Heart right ventricle (tissue), 16 donors: ENCODE data around the gene PDE9A. TPM values are rescaled to one million over a fixed set of nuclear protein-coding genes. Genes with fewer than 3 reads are reported as not detected.

Experiments used
- ATAC-seq, 8 donors: fragments of 200-7000 bp; cut with Tn5 transposase; one replicate each; pipeline ENCODE4 v1.9.1; 2020; ENCODE audit warnings: mild to moderate bottlenecking in 8 of 8, moderate library complexity in 8 of 8, moderate number of reproducible peaks in 1 of 8
- DNase-seq, 2 donors: peaks; one replicate each; pipeline ENCODE4 v3.0.0-alpha.2; 2020
- H3K27ac ChIP-seq, 10 donors: fragments of 200-600 bp; sonication (generic) in 2 of 10; one replicate each; pipeline versions ENCODE4 v1.5.0 to v1.8.0; 2020 to 2022; ENCODE audit warnings: mild to moderate bottlenecking in 3 of 10
- H3K27me3 ChIP-seq, 7 donors: fragments of 200-600 bp; one replicate each; pipeline ENCODE4 v1.8.0; 2021 to 2022; ENCODE audit warnings: mild to moderate bottlenecking in 2 of 7
- H3K36me3 ChIP-seq, 9 donors: fragments of 200-600 bp; sonication (generic) in 1 of 9; one replicate each; pipeline versions ENCODE4 v1.5.0 to v1.8.0; 2020 to 2022; ENCODE audit warnings: mild to moderate bottlenecking in 2 of 9
- H3K4me1 ChIP-seq, 9 donors: fragments of 200-600 bp; sonication (generic) in 1 of 9; one replicate each; pipeline versions ENCODE4 v1.5.0 to v1.8.0; 2020 to 2022; ENCODE audit warnings: mild to moderate bottlenecking in 4 of 9
- H3K4me3 ChIP-seq, 10 donors: fragments of 200-600 bp; sonication (generic) in 2 of 10; one replicate each; pipeline versions ENCODE4 v1.5.0 to v1.8.0; 2020 to 2022; ENCODE audit warnings: mild to moderate bottlenecking in 7 of 10, moderate library complexity in 2 of 10
- H3K9me3 ChIP-seq, 11 donors: fragments of 200-600 bp in 10 of 11; sonication (generic) in 2 of 11; one replicate each; pipeline versions ENCODE4 v1.5.0 to v1.8.0; 2013 to 2022; ENCODE audit warnings: mild to moderate bottlenecking in 2 of 11, control low read depth in 1 of 11, moderate library complexity in 1 of 11
- CTCF ChIP-seq, 9 donors: fragments of 200-600 bp; sonication (generic) in 2 of 9; IDR thresholded peaks; one replicate each; pipeline versions ENCODE4 v1.5.0 to v1.8.0; 2021 to 2022; ENCODE audit warnings: antibody characterized with exemption in 9 of 9, mild to moderate bottlenecking in 5 of 9, moderate library complexity in 1 of 9
- WGBS, 2 donors: extraction: QIAGEN DNeasy Blood & Tissue Kit; methylation state at CpG; one replicate each; pipeline ENCODE4 v1.1.7; 2013; ENCODE audit warnings: inconsistent platforms in 1 of 2; 5-methylcytosine and 5-hydroxymethylcytosine counted together
- intact Hi-C, 10 donors: fragments of 100-400 bp; cut with DNase I; formaldehyde crosslinking; loops; one replicate each; pipeline versions ENCODE4 v1.11.1 to v1.14.2; 2022
- polyA plus RNA-seq, 2 donors: library from polyadenylated mRNA; stranded (reverse); fragments of 200-250 nt; gene quantifications; one replicate each; pipeline ENCODE4 v1.2.3, GENCODE V29; 2013
- total RNA-seq, 10 donors: library from RNA; stranded (reverse); fragmentation: NEBNext Ultra II Directional in 3 of 10; extraction: Animal tissue kit (Norgen Biotek cat#: 25700) in 3 of 10; gene quantifications; one replicate each; pipeline versions ENCODE4 v1.2.1 to v1.2.4, GENCODE V29; 2021 to 2023
- donor health status: Arrhythmogenic right ventricular cardiomyopathy.
- donor health status: ischemic (EF 13 %, LVEDD 7.1; RV severe dilation, severe dysfunction).
- donor health status: healthy with polysubstance abuse.
- donor health status: DM: no; HTN: yes; CAD: no.
- donor health status: DM: no; HTN: no; CAD: no.
- donor health status: ischemic (EF 25% LVEDD 6.9; RV normal size, moderate dysfunction).
- donor health status: ischemic (EF 25% LVEDD 5.7; RV mildly dilated, moderate dysfunction).
- donor health status: healthy.
- donor health status: DM: yes; HTN: yes; CAD: no.
- donor health status: Ischemic cardiomyopathy.
- donor health status: ischemic (EF 35%, LVEDD 5.7; RV mildly dilated, moderate dysfunction).
- donor health status: nonischemic (EF 11% LVEDD 7.7; RV severe dilation, severe dysfunction).
- donor health status: DM: yes; HTN: yes; CAD: no.
- donor health status: PGD.
- donor health status: ischemic (EF 29% LVEDD 5.4; RV normal size, mild dysfunction).
- donor health status: nonischemic (EF 23%, LVEDD 6.1; RV moderate dilation, normal function).

Gene PDE9A
- total and polyA plus RNA-seq, 12 donors = 1.2 to 7.0 (median 2.2) TPM

- intact Hi-C loops = loop anchor here in 1 of 10 donors (5.0 kb wide), 1 partner anchor 92 kb away; the partner anchor contains the start of gene PDE9A
- WGBS, 2 donors = 83 to 91% methylated on average over 30 of the region's 30 CpGs
- H3K9me3 ChIP-seq = no peaks in the 10 kb centered on the region
- peak overlapping the region in 1 of 10 donors; percentile 77 for H3K27ac ChIP-seq
- peaks cover 0 to 41% (median 19%) of the 10 kb centered on the region in 9 donors for H3K4me1 ChIP-seq
- DNase-seq (no peak), ATAC-seq (peak in 1 of 8 donors; percentile 23)
- no peak overlapping the region for H3K4me3 ChIP-seq
- TF ChIP-seq CTCF (IDR thresholded peaks at IDR 0.05) = no peak
- peaks cover 0 to 4% (median 0%) of the 10 kb centered on the region in 7 donors for H3K27me3 ChIP-seq
- H3K36me3 ChIP-seq = no peaks in the 10 kb centered on the region
Observed at GRCh38 chr21:42744520-42745445, 91.4 kb downstream of the PDE9A start.

DNA sequence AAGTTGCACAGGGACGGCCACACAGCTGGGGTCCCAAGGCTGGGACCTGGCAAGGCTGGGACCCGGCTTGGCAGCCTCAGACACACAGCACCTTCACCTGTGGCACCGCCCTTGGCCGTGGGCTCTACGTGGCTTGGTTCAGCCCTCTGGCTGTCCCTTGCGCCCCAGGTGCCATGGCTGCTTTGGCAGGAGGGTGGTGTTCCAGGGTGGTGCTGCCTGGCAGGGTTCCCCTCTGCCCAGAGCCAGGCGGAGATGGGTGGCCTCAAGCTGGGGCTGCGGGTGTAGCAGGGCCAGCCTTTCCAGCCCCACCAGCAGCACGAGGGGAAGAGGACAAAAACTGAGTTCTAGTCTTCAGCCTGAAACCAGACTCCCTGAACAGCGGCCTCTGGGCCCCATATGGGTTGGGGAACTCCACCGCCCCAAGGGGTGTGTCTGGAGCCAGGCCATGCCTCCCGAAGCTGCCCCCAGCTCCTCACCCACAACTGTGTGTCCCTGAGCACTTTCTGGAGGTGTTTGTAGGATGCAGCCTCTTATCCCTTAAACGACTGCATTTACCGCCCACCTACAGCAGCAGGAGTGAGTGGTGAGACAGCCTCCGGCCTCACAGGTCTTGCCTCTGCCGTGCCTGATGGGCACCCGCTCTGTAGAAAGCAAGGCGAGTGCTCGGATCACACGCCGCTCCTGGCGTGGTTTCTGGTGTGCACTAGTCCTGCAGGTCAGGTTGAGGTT lies 92.3 kb downstream of the PDE9A start:
- no peaks in the 10 kb centered on the region for H3K9me3 ChIP-seq
- DNase-seq (no peak), ATAC-seq (peak in 3 of 8 donors; percentile 30 to 69 (median 43))
- TF ChIP-seq CTCF (IDR thresholded peaks at IDR 0.05) = no peak
- H3K36me3 ChIP-seq = no peaks in the 10 kb centered on the region
- H3K4me3 ChIP-seq = no peak overlapping the region
- 82 to 88% methylated on average over 22 of the region's 22 CpGs for WGBS, 2 donors
- H3K27me3 ChIP-seq = peaks cover 0 to 4% (median 0%) of the 10 kb centered on the region in 7 donors
- intact Hi-C loops = no loop called here
- peaks cover 0 to 40% (median 19%) of the 10 kb centered on the region in 9 donors for H3K4me1 ChIP-seq
- peak overlapping the region in 7 of 10 donors; percentile 5 to 91 (median 64) for H3K27ac ChIP-seq

DNA sequence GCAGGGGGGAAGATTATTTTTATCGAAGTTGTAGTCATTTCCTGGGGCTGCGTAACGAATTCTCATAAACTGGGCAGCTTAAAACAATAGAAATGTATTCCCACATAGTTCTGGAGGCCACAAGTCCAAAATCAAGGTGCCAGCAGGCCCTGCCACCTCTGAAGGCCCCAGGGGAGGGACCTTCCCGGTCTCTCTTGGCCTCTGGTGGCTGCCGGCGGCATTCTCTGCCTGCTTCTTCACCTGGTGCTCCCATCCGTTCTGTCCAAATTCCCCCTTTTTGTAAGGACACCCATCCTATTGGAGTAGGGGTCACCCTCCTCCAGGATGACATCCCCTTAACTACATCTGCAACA lies 92.8 kb downstream of the PDE9A start:
- intact Hi-C loops = no loop called here
- TF ChIP-seq CTCF (IDR thresholded peaks at IDR 0.05) = no peak
- peak overlapping the region in 1 of 10 donors; percentile 36 for H3K4me3 ChIP-seq
- H3K27ac ChIP-seq = peak overlapping the region in 7 of 10 donors; percentile 5 to 91 (median 64)
- H3K27me3 ChIP-seq = peaks cover 0 to under 1% (median 0%) of the 10 kb centered on the region in 7 donors
- 72 to 82% methylated on average over 7 of the region's 7 CpGs for WGBS, 2 donors
- peaks cover 0 to 35% (median 14%) of the 10 kb centered on the region in 9 donors for H3K4me1 ChIP-seq
- ATAC-seq (peak in 5 of 8 donors; percentile 44 to 77 (median 51)), DNase-seq (no peak)
- peaks cover 0 to 3% (median 0%) of the 10 kb centered on the region in 9 donors for H3K36me3 ChIP-seq
- H3K9me3 ChIP-seq = no peaks in the 10 kb centered on the region
